UCSD-AML1 (cell line): ENCODE results near the gene JAK1.

Source experiments
- DNase-seq: peaks from one replicate; lab custom pipeline; 2025; ENCODE audit not compliant: unreplicated experiment; lab: John Stamatoyannopoulos, UW

The JAK1 gene

DNA sequence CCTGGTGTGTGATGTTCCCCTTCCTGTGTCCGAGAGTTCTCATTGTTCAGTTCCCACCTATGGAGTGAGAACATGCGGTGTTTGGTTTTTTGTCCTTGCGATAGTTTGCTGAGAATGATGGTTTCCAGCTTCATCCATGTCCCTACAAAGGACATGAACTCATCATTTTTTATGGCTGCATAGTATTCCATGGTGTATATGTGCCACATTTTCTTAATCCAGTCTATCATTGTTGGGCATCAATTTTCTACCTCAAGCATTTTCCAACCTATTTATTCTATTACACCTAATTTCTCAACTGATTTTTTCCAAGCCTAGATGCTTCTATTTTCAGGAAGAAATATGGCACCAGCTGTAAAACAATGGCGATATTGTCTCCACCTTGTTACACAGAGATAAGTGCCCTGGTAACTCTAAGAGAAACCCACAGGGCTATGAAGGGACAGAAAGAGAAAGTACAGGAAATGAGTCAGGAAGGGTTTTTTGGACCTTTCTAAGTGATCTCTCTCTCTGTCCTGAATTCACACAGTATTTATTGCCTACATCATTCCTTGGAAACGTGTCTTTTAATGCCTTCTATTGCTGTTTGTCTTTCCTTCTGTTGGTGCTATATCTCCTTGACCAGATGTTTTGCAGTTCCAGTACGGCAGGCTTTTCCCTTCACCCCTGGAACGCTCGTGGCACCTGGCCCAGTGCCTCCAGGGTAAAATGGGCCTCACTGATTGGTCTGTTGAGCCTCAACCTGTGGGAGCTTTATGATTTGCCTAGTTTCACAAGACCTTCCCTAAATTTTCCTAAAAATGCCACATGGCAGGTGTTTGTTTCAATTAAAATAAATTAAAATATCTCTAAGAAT is 14.6 kb upstream of the JAK1 start:
- no peak for DNase-seq

DNA sequence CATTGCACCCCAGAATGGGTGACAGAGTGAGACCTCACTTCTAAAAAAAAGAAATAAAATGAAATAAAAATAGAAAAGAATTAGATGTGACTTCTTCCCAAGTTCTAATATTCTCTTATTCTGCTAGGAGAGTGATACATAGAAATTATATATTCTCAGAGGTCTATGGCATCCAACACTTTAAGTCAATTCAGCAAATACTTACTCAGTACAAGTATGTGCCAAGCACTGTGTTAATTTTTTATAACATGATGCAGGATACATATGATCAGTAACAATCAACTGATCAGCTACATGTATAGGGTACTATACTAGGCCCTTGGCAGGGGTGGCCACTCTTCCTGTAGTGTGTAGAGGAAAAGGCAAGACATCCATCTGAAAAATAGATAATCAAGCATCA is 13.0 kb upstream of the JAK1 start:
- DNase-seq = no peak

DNA sequence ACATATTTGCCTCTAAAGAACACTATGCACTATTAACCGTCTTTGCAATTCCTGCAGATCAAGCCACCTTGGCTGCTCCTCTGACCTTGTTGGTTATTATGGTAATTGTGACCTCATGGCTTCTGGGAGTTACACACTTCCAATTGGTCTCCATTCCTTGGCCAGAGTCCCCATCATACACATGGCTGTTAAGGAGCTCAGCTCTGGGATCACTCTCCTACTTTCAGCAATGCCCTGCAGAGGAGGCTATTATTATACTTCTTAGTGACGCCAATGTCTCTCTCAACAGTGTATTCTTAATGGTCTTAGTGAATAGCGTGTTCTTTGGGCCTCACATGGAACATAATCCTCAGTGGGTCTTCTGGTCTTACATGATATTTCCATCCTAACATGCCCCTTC is 10.0 kb upstream of the JAK1 start:
- no peak for DNase-seq

DNA sequence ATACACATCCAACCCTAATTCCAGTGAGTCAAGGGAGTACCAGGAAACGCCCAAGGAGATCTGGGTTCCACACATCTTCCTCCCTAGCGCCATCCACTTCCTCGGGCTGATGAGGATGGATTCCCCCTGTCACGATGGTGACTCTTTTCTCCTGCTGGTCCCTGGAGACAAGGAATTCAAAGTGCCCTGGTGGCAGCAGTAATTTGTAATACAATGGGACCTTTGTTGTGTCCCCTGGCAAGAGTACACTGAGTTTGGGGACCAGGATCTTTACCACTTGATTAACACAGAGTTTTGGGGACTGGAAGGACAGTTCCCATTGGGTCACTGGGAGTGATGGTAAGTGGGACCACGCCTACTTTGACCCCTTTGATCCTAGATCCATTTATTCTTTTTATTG is 9.4 kb upstream of the JAK1 start:
- DNase-seq = no peak

DNA sequence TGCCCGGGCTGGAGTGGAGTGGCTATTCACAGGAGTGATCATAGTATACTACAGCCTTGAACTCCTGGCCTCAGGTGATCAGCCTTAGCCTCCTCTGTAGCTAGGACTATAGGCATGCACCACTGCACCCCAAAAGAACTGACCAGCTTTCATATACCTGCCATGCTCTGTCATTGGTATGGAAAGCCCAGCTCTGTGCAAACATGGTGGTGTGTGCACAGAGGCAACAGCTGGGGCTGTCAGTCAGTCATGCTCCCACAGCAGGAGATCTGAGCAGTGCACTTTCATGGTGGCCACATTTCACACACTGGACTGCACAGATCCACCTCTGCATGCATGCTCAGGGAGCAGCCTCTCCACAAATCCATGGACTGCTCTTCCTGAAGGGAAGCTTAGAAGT is 8.8 kb upstream of the JAK1 start:
- no peak for DNase-seq

DNA sequence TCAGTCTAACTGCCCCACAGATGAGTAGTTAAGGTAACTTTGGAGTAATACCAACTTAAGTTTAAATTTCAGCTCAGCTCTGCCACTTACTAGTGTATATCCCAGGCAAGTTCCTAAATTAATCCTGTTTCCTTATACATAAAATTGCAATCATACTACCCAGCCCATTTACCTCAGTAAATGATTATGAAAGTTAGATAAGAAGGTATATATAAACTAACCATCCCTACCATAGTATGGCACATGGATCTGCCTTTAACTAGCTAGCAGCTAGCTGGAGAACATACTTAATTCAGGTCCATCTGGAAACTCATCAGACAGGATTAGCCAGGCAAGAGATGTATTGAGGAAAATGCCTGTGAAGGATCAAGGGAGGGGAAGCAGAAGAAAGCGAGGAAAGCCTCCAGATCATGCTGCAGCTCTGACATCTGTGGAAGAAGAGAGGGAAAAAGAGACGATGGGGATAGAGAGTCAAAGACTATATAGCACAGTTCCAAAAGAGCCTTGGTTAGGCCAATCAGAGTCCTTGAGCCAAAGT is 8.0 kb upstream of the JAK1 start:
- DNase-seq = no peak

DNA sequence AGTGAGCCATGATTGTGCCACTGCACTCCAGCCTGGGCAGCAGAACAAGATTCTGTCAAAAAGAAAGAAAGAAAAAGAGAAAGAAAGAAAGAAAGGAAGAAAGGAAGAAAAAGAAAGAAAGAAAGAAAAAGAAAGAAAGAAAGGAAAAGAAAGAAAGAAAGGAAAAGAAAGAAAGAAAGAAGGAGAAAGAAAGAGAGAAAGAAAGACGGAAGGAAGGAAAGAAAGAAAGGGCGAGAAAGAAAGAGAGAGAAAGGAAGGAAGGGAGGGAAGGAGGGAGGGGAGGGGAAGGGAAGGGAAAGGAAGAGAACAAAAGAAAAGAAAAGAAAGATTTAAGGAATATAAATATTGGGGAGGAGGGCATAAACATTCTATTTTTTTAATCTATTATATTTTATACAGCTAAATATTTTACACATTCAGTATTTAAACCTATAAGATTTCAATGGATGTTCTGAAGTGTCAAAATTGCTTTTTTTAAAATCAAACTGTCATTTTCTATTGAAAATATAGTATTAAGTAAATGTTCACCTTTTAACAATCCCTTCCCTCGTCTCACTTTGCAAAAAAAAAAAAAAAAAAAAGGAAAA is 6.8 kb upstream of the JAK1 start:
- DNase-seq = no peak

DNA sequence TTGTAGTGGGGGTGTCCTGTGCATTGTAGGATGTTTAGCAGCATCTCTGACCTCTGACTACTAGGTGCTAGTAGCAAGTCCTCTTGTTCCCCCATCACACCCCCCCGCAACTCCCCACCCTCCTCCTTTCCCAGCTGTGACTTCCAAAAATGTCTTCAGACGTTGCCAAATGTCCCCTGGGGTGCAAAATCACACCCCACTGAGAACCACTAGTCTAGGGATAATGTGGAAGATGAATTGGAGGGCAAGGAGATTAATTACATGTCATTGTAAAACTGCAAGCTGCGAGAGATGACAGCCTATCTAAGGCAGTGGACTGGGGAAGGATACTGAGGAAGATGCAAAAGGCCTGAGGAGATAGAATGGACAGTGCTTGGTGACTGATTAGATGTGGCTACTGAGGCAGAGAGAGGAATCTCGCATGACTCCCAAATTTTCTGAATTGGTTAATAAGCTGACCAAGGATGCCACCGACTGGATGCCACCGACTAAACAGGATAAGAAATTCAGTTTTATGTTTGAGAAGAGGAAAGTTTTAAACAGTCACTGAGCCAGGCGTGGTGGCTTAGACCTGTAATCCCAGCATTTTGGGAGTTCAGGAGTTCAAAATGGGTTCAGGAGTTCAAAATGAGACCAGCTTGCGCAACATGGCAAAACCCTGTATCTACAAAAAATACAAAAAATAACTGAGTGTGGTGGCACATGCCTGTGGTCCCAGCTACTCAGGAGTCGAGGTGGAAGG is 3.1 kb upstream of the JAK1 start:
- no peak for DNase-seq

DNA sequence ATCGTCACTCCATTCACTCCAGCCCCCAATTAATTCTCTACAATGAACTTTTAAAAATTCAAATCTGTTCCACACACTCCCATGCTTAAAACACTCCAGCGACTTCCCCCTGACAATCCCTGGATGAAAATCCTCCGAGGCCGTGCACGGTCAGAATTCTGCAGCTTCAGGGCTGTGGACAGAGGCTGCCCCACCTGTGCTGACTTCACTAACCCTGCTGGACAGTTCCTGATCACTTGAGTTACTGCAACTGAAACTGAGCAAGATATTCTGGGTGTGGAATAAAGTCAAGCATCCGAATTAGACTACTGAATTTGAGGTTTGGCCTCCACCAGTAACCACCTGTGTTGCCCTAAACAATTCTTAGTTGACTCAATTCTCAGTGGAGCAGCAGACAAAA is 1.0 kb upstream of the JAK1 start:
- DNase-seq = no peak

DNA sequence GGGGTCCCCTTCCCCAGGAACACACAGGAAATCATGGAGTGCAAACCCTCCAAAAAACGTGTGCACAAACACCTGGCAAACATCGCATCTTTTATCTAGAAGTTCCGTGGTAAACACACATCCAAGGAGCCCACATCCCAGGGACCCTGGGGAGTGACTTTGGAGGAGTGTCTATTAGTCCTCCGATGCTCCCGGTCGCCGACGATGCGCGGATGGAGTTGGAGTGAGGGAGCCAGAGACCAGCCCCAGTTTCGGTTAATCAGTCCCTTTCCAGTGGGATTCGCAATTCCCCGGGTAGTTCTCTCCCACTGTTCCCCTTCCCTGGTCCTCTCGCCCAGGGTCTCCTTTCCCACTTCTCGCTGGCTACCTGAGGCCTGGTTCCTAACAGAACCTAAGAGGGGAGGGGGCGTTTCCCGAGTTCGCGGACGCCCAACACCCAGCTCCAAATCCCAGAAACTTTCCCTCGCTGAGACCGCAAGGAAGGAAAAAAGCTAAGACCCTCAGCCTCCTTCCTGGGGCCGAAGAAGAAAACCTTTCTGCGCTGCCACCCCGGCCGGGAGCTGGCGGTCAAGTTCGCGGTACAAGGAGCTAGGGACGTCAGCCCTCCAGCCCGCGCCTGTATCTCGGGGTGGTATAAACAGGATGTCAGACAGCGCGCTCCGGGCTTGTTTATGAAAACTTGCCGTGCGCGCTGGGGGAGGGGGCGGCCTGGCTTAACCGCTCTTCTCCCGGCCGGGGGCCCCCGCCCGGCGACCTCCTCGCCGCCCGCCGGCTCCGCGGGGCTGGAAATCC is 787 bp downstream of the JAK1 start:
- peak; percentile 65 for DNase-seq

DNA sequence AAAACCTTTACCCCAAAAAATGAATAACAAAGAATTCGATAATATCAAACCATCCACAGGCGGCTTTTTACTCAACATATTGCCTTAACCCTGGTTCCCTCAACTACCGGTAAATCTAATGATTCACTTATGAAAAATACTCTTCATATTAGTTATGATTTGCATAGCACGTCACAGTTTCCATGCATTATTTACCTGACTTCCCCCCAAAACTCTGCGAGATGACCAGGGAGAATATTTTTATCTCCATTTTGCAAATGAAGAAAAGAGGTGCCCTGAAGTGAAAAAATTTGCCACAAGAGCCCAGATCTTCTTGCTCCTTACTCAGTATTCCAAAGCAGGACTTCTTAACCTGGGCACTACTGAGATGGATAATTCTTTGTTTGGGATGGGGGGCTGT is 2.9 kb downstream of the JAK1 start:
- DNase-seq = no peak

DNA sequence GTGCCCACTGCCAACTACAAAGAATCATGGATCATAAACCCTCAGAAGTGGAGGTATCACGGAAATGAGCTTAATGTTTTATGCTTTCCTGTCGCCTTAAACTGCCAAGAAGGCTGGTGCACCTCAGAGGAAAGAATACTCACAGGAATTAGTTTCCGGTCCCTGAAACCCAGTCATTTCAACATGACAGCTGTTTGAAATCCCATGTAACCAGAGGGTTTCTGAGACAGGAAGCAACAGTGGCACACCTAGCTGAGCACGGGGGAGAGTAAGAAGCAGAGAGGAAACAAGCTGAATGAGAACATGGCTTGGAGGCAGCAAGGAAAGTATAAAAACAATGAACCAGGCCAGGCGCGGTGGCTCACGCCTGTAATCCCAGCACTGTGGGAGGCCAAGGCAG is 3.9 kb downstream of the JAK1 start:
- DNase-seq = peak; percentile 38

DNA sequence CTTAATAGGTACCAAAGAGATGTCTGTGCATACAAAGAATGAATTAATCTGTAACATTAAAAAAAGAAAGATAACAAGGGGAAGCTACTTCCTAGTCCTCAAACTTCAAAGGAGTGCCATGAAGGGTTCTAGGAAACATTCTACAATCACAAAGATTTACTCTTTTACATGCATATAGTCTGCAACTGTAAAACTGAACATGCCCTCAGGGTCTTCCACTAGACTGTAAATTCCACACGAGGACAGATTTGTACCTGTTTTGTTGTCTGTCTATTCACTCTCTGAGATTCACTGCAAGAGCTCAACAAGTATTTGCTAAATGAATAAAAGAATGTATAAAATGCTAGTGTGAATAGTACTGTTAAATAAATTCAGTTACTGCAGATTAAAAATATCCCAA is 4.4 kb downstream of the JAK1 start:
- no peak for DNase-seq

DNA sequence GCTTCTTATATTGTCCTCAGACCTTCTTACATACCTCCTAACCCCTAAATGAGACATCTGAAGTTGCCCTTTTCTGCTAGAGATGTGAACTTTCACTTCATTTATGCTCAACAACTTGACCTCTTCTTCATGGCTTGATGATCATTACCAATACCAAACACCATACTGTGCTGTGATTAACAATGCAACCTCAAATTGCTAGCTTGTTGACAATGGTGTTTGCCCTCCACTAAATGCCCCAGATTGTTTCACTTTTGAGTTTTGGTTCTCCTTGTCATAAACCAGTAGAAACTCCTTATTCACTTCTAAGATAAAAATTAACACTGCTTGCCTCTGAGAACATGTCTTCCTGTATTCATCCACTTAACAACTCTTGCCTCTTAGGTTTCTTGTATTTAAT is 5.6 kb downstream of the JAK1 start:
- DNase-seq = no peak

DNA sequence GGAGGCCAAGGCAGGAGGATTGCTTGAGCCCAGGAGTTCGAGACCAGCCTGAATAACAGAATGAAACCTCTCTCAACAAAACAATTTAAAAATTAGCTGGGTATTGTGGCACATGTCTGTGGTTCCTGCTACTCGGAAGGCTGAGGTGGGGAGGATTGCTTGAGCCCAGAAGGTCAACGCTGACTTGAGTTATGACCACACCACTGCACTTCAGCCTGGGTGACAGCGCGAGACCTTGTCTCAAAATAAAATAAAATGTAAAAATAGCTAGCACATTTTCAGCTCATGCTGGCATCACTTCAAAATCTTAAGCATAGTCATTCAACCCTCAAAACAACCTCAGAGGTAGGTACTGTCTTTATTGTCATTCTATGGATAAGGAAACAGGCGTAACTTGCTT is 6.4 kb downstream of the JAK1 start:
- DNase-seq = peak; percentile 20

DNA sequence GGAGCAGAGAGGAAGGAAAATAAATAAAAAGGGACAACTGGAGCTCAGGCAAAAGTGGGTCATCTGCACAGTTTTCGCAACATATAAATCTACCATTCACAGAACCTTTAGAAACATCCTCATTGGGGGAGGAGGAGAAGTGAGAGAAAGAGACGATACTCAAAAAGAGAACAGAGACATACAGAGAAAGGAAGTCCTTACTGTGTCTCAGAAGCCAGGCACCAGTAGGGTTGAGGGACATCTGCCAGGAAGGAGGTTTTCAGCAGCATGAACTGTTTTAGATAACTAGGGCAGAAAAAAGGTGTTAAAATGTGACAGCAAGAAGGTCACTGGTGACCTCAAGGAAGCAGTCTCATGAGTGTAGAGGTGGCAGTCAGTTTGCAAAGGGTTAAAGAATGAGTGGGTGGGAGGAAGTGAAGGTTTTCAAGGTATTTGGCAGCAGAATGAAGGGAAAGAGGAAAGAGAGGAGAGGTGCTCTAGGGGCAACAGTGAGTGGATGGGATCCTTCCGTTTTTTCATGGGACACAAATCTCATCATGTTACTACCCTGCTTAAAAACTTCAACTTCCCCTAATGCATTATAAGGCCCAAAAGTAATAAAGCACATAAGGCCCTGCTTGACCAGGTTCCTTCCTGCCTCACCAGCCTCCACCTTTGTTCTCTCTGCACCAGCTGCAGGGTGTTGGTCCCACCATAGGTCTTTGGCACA is 9.5 kb downstream of the JAK1 start:
- no peak for DNase-seq

DNA sequence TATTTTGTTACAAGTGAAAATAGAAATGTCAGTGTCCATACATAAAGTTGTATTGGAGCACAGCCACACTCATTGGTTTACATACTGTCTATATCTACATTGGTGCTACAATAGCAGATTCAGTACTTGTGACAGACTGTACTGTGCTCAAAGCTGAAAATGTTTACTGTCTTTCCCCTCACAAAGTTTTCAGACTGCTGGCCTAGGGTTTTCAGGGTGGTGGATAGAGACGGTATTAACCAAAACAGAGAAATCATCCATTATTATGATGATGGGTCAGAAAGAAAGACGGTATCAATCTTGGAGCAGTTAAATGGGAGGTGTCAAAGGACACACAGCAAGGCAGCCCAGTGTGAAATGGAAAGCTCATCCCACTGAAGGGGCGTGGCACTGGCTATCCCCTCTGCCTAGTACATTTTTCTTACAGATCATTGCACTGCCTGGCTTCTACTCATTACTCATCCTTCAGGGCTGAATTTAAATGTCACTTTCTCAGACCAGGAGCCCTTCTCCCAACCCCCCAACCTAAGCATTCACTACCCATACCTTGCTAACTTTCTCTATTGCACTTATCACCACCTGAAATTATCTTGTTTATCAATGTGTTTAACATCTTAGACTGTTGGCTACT is 10.2 kb downstream of the JAK1 start:
- DNase-seq = no peak

DNA sequence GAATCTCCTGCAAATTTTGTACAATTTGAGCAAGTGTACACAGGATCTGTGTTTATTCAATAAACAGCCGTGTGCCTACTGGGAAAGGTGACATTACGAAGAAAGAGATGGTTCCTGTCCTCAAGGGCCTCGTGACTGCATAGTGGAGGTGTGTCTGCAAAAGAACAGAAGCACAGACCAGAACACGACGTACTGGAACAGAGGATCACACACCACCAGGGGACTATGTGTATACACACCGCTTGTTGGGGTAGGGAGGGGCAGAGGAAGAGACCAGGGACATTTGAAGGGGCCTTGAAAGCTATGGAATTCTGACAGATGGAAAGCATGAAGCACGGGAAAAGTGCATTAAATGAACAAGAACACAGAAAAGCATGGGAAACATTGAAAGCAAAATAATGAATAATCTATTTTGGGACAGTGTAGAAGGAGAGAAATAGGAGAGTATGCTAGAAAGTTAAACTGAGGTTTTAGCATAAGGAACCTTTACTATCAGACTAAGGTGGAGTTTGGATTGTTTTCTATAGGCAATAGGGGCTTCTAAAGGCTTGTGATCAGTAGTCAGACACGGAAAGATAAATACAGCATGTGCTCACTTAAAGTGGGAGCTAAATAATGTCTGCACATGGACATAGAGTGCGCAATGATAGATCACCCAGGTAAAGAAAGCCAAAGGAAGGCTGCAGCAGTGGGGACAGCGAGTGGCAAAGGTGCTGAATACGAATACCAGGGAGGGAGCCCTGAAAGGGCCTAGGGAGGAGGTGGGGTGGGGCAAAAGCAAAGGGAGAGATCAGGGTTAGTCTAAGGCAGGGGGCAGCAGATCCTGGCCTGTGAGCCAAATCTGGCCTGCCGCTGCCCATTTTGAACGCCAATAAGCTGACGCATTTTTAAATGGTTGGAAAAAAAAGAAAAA is 11.0 kb downstream of the JAK1 start:
- DNase-seq = no peak

DNA sequence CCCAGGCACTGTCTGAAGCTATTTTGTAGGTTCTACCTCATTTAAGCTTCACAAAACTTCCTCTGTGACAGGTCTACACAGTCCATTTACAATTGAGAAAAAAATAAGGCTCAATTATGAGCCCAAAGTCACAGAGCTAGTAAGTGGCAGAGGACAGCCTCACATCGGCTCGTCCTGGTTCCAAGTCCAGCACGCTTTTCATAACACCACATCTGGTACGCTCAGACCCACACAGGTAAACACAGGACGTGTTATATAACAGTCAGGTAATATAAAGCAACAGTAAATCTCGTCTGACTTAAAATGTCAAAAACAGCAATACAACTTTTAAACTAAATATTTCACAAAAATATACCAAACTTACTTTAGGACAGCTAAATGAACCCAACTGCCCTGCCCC is 13.1 kb downstream of the JAK1 start:
- DNase-seq = no peak
